GM13976 (cell line): ENCODE results near the gene GRIP1.

ENCODE experiments used
- DNase-seq: peaks from one replicate; pipeline ENCODE4 v3.0.0; 2012; ENCODE audit warnings: low spot score
- in situ Hi-C: fragments of 300-500 bp; cut with MboI; formaldehyde crosslinking; loops from one replicate; pipeline ENCODE4 v1.12.0; 2022; ENCODE audit warnings: low sequenced_read_pairs, mixed read lengths, inconsistent platforms; ENCODE audit not compliant: unreplicated experiment
- TF ChIP-seq, protein P1 (sequence below): IDR thresholded peaks from 2 replicates; pipeline ENCODE4 v1.5.1; 2012; ENCODE audit warnings: borderline replicate concordance, mild to moderate bottlenecking; ENCODE audit not compliant: insufficient read depth; ENCODE audit errors: extremely low read depth, missing control alignments, control extremely low read depth

GRIP1 gene

DNA sequence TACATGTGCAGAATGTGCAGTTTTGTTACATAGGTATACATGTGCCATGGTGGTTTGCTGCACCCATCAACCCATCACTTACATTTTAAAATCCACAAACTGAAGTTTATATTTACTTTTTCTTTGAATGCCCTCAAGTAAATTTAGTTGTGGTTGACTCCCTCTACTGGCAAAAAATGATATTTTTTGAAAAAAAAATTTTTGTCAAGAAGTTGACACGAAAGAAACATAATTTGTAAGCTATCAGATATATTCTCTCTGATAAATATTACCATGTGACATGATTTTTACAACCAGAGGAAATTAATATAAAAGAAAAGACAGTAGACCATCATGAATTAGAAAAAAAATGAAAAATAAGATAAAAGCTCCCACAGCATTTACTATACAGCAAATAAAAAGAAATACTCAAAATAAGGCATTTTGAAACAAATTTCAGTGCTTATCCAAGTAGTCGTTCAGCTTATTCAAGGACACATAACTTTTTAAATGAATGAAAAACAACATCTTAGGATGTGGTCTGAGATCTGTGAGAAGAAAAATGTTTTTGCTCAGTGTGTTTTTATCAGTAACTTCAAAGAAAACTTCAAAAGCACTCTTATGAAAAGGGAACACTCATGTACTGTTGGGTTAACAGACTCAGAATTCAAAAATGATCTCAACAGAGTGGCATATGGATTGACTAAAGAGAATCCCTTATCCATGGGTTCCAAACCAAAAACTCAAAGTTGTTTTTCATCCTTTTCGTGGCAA lies 30.0 kb upstream of the GRIP1 start:
- DNase-seq: no peak
- TF ChIP-seq, protein P1, sequence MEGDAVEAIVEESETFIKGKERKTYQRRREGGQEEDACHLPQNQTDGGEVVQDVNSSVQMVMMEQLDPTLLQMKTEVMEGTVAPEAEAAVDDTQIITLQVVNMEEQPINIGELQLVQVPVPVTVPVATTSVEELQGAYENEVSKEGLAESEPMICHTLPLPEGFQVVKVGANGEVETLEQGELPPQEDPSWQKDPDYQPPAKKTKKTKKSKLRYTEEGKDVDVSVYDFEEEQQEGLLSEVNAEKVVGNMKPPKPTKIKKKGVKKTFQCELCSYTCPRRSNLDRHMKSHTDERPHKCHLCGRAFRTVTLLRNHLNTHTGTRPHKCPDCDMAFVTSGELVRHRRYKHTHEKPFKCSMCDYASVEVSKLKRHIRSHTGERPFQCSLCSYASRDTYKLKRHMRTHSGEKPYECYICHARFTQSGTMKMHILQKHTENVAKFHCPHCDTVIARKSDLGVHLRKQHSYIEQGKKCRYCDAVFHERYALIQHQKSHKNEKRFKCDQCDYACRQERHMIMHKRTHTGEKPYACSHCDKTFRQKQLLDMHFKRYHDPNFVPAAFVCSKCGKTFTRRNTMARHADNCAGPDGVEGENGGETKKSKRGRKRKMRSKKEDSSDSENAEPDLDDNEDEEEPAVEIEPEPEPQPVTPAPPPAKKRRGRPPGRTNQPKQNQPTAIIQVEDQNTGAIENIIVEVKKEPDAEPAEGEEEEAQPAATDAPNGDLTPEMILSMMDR: no peak
- in situ Hi-C loops: no loop called here

DNA sequence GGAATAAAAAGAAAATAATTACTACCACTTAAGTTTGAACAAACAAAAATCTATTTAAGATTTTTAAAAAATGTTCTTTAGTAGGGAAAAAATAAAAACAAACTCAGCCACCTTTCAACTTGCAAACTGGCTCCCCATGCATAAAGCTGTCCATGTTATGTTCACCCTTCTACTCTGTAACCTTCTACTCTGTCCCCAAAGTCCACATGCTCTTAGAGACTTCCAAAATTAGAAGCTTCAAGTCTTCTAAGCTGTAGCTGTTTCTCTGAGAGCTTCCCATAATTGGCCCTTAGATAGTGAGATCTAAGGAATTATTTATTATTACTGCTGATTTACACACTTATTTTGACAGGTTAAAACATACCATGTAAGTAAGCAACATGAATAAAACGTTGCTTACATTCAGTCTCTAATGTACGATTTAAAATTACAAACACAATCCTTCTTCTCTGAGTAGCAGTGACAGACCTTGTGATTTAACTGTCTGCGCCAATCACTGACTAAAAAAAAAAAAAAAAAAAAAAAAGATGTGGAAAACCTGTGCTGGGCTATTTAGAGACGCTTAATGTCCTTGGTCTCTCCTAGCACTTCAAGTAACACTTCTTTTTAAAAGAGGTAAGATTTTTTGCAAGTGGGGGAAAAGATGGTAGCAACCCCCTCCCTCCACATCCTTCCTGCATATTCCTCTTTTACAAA lies 28.3 kb upstream of the GRIP1 start:
- DNase-seq: no peak
- TF ChIP-seq, protein P1: no peak
- in situ Hi-C loops: no loop called here

DNA sequence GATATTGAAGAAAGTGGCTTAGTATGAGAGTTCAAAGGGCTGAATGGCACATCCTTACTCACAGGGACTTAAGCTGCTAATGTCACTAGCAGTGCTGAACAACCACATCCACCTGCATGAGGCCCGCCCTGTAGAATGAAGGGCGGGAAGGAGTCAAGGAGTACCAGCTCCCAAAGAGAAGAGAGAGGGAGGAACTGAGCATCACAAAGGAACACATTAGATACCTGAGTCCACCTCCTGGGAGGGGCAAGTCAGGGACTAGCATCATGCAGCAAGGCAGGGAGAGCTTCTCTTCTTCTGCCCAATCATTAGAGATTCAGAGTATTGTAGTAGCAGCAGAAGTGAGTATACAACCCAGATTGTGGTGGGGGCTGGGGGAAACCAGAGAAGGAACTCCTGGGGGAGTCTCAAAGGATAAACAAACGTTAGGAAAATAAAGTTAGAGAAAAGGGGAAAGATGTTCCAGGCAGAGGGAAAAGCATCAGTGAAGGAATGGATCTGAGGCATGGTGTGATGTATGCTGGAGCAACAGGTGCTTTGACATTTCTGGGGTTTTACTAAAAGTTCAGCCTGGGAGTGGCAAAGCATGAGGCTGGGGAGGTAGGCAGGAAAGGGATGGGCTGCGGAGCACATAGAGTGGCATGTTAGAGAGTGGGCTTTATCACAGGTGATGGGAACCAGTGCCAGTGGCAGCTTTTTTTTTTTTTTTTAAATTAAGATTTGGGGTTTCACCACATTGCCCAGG lies 21.0 kb upstream of the GRIP1 start:
- no peak for DNase-seq
- TF ChIP-seq, protein P1: no peak
- in situ Hi-C loops: loop anchor here (10.0 to 25.0 kb wide), 2 partner anchors 435 to 563 kb away; partner anchors contain the start of gene LLPH

DNA sequence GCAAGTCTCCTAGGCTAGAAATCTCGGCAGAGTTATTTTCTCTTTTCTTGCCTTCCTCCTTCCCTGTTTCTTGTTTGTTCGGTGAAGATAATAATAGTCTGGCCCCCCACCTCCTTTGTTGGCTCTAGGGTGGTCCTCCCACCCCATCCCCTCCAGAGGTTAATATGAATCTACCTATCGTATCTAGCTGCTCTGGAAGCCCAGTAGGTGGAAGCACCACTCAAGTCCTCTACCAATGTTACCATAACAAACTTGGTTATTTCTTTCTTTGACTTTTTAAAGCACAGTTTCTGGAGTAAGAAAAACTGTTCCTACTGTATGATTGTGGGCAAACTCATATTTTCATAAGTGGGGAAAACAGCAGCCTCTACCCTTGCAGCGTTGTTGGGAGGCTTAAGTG lies 19.7 kb upstream of the GRIP1 start:
- TF ChIP-seq, protein P1: no peak
- in situ Hi-C loops: loop anchor here (10.0 to 25.0 kb wide), 2 partner anchors 434 to 561 kb away; partner anchors contain the start of gene LLPH
- no peak for DNase-seq

DNA sequence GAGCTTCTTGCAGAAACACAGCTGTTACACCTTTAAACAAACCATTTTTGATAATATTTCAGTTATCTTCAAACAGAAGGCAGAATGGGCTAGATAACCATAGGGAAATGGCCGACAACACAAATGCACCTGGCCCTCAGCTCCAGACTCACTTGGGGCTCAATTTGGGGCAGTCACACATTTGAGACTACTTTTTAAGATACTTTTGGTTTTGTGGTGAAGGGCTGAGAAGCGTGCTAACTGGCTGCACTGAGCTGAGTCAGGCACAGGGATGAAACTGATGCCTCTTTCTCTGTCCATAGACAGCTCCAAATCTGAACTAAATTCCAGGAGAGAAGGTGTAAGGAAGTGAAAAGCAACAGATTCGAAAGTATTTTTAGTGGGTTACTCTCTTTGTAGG lies 18.5 kb upstream of the GRIP1 start:
- DNase-seq: no peak
- TF ChIP-seq, protein P1: no peak
- in situ Hi-C loops: loop anchor here (10.0 to 25.0 kb wide), 2 partner anchors 433 to 560 kb away; partner anchors contain the start of gene LLPH

DNA sequence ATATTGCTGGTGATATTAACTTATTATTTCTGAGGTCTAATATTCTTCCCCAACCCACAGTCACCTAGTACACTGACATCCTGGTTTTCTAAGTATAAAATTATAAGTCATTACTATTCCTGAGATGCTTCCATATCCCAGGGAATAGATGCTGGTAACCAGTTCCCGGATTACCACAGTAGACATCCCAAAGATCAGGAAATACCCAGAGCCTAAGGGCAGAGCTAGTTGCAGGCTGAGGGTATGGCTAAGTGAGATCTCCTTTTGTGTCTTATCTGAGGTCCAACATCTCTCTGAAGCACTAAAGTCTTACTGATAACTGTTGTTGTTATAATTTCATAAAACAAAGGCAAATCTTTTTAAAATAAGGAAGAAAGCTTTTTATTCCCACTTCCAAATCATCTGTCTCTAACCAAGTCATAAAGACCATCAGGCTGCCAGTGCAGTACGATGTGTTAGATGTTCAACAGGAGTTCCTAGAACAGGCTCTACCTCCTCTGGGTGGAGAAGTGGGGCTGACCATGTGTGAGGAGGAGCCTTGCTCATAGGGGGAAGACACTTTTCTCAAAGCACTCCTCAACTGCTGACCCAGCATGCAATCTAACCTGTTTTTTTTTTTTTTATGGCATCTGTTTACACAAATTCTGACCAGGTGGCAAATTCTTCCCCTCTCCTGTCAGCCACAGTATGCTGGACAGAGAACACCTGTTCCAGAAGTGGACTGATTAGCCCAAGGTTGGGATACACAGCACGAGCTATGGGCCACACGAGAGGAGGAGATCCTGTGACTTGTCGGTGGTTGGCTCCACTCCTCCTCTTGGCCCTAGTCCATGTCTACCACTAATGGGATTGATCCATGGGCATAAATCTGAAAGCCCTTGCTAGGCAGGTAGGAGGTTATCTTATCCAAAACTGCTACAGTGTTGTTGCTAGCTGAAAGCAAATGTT lies 16.1 kb upstream of the GRIP1 start:
- in situ Hi-C loops: loop anchor here (10.0 to 25.0 kb wide), 2 partner anchors 430 to 558 kb away; partner anchors contain the start of gene LLPH
- TF ChIP-seq, protein P1: no peak
- DNase-seq: no peak
